ENCODE results near the gene TLCD4. TPM values are rescaled to one million over a fixed set of nuclear protein-coding genes. Genes with fewer than 3 reads are reported as not detected.

The TLCD4 gene
- total RNA-seq, 1 experiment from 2014 or later = 1.8 TPM

- Histone ChIP-seq H3T11ph (ENCODE audit: low read length) (no peak overlapping the region), H2BK120ac (ENCODE audit: low read depth, low read length, poor library complexity, severe bottlenecking) (no peak overlapping the region), H3K79me1 (ENCODE audit: insufficient read depth, low read depth, low read length, poor library complexity, severe bottlenecking) (no peaks in the 10 kb centered on the region), H3K27me3 (ENCODE audit: insufficient read depth, low read length) (no peaks in the 10 kb centered on the region), H2BK12ac (ENCODE audit: insufficient read length, low read depth, low read length) (no peak overlapping the region), H2AFZ (ENCODE audit: low read length) (no peak overlapping the region), H3K27ac (ENCODE audit: insufficient read length, low read depth, low read length) (no peak overlapping the region), H3K9me3 (ENCODE audit: control insufficient read depth, low read depth, low read length) (no peaks in the 10 kb centered on the region), H3K14ac (ENCODE audit: insufficient read depth, low read length) (no peak overlapping the region), H2BK20ac (ENCODE audit: low read depth, low read length, poor library complexity, severe bottlenecking) (no peak overlapping the region), H3K18ac (ENCODE audit: insufficient read length, low read depth, low read length) (no peak overlapping the region), H2AK5ac (ENCODE audit: insufficient read length, low read length) (no peak overlapping the region), H3K23me2 (ENCODE audit: insufficient read length, low read depth, low read length, poor library complexity, severe bottlenecking) (no peaks in the 10 kb centered on the region), H2BK5ac (ENCODE audit: insufficient read length, low read length) (no peak overlapping the region), H4K8ac (replicated peaks; ENCODE audit: insufficient read length, low read depth, low read length) (no peak overlapping the region), H3K9ac (ENCODE audit: extremely low read depth, insufficient read length, low read length) (no peak overlapping the region), H4K5ac (ENCODE audit: insufficient read length, low read depth, low read length) (no peak overlapping the region), H3K56ac (ENCODE audit: insufficient read length, low read depth, low read length) (no peak overlapping the region), H3K4me1 (ENCODE audit: insufficient read depth, low read length) (no peaks in the 10 kb centered on the region; the same call in 1 of the 2 replicates), H4K20me1 (ENCODE audit: control insufficient read depth, insufficient read depth, insufficient read length) (no peaks in the 10 kb centered on the region), H3K4me2 (ENCODE audit: insufficient read depth, insufficient read length, low read length) (no peak overlapping the region), H3K23ac (ENCODE audit: insufficient read length, low read depth, low read length) (no peak overlapping the region), H2BK15ac (ENCODE audit: low read depth, low read length) (no peak overlapping the region), H3K4ac (ENCODE audit: low read depth, low read length) (no peak overlapping the region), H4K91ac (ENCODE audit: insufficient read length, low read depth, low read length) (no peak overlapping the region), H3K79me2 (ENCODE audit: insufficient read depth, low read length) (no peaks in the 10 kb centered on the region)
- no peak overlapping the region for H3K4me3 Mint-ChIP-seq
- H3K36me3 Mint-ChIP-seq (ENCODE audit: insufficient read depth in 1 of 3, low read depth in 3 of 3) = no peaks in the 10 kb centered on the region
- H3K4me1 Mint-ChIP-seq = peaks cover 0 to 8% of the 10 kb centered on the region in 2 experiments; a peak in 2 of 4 replicates
- WGBS (ENCODE audit: extremely low coverage, insufficient read length, low lambda C conversion rate) = no CpG with 5 or more reads among the region's 1 CpG
- H3K27ac Mint-ChIP-seq = no peak overlapping the region
- DNase-seq = no peak
- H3K27me3 Mint-ChIP-seq (ENCODE audit: low read depth) = no peaks in the 10 kb centered on the region
- TF ChIP-seq CTCF (conservative IDR thresholded peaks at IDR 0.05) = no peak
- no peaks in the 10 kb centered on the region for H3K9me3 Mint-ChIP-seq
Measured at GRCh38 chr1:95145493-95145892, 28.3 kb downstream of the TLCD4 start.

Measured in H9 (cell line).